GM12875 (cell line): ENCODE data around the gene CTIF.
A peak's percentile ranks its signal among the peaks of the same experiment; 100 is the strongest.

Experiments used
- H3K4me3 ChIP-seq: one replicate; pipeline ENCODE4 v1.5.1; 2011; ENCODE audit warnings: low read depth, low read length, control low read depth
- TF ChIP-seq, protein P1 (sequence below): IDR thresholded peaks from 2 replicates; pipeline ENCODE4 v1.5.1; 2011; ENCODE audit warnings: low read depth, mild to moderate bottlenecking, control low read depth, inconsistent platforms, low read length, moderate library complexity, borderline replicate concordance; ENCODE audit not compliant: insufficient read depth

Gene CTIF

DNA sequence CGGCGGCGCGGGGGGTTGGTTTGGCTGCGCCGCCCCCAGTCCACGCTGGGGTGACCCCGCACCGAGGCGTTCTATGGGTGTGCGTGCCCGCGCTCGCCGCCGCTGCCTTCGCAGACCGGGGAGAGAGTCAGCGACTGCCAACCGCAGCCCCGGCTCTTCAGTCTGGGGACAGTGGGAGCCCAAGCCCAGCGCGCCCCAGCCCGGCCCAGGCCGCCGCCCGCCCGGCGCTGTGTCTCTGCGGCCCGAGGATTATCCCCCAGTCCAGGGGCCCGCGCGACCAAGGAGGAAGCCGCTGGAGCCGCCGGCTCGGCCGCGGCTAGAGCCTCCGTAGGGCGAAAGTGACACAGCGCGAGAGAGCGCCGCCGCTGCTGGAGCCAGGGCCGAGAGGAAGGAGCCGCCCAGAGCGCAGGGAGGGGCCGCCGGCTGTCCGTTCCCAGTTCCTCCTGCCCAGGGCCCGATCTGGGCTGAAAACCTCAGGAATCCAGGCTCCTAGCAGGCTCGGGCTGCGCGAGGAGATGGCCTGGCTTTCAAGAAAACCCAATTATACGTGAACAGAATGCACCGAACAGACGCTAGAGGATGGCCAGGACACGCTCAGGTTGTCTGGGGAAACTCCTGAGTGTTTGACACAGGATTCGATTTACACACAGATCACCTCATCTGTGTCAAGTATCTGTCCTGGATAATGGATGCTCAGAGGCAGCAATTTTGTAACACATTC lies 2.4 kb downstream of the CTIF start:
- TF ChIP-seq, protein P1, sequence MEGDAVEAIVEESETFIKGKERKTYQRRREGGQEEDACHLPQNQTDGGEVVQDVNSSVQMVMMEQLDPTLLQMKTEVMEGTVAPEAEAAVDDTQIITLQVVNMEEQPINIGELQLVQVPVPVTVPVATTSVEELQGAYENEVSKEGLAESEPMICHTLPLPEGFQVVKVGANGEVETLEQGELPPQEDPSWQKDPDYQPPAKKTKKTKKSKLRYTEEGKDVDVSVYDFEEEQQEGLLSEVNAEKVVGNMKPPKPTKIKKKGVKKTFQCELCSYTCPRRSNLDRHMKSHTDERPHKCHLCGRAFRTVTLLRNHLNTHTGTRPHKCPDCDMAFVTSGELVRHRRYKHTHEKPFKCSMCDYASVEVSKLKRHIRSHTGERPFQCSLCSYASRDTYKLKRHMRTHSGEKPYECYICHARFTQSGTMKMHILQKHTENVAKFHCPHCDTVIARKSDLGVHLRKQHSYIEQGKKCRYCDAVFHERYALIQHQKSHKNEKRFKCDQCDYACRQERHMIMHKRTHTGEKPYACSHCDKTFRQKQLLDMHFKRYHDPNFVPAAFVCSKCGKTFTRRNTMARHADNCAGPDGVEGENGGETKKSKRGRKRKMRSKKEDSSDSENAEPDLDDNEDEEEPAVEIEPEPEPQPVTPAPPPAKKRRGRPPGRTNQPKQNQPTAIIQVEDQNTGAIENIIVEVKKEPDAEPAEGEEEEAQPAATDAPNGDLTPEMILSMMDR, result 0 out of 2 replicates have a peak, but pooled peaks have one; percentile 2
- peak overlapping the region; percentile 61 for H3K4me3 ChIP-seq

DNA sequence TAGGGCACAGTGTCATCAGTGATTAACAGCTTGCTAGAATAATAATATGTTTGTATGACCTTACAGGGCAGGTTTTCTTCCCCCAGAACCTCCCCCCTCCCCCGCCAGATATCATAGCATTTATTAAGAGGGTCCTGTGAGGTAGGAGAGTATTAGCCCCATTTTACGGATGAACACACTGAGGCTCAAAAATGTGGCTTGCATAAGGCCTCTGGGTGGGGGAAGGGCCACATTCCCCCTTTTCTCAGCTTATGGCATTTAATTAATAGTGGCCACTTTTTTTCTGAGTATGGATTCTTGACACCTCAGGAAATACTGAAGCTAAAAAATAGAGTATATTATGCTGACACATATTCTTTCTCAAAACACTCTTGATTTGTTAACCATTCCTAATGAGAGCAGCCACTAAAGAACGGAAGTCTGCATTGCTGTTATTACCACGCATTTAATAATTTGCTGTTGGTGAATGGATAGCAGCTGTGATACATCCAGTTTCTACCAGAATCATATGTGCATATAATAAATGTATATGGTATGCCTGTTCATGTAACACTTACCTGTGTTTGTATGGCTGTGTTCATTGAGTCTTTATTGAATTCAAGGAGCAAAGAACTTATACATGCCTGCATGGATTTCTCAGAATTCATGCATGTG lies 3.0 kb downstream of the CTIF start:
- H3K4me3 ChIP-seq, result no peak overlapping the region

GRCh38 chr18:48542513-48543181 lies 3.8 kb downstream of the CTIF start:
- TF ChIP-seq, protein P1, result no peak
- no peak overlapping the region for H3K4me3 ChIP-seq

More for the DNA sequence above, 3.0 kb downstream of the CTIF start:
- TF ChIP-seq, protein P1, result no peak

GRCh38 chr18:48543228-48543627 lies 4.4 kb downstream of the CTIF start:
- H3K4me3 ChIP-seq, result no peak overlapping the region
- TF ChIP-seq, protein P1, result no peak

GRCh38 chr18:48544116-48544515 lies 5.3 kb downstream of the CTIF start:
- no peak overlapping the region for H3K4me3 ChIP-seq
- TF ChIP-seq, protein P1, result no peak

GRCh38 chr18:48544661-48545415 lies 6.0 kb downstream of the CTIF start:
- TF ChIP-seq, protein P1, result no peak
- no peak overlapping the region for H3K4me3 ChIP-seq
